B cell (primary cell): ENCODE measurements around the gene AAMP. TPM values are rescaled to one million over a fixed set of nuclear protein-coding genes. Genes with fewer than 3 reads are reported as not detected.

Source experiments
- ATAC-seq: fragments of 200-7000 bp; cut with Tn5 transposase; one replicate; pipeline ENCODE4 v1.10.0; 2021; ENCODE audit warnings: low read depth, mild to moderate bottlenecking, moderate number of reproducible peaks, moderate library complexity
- CTCF ChIA-PET: fragments of 350-600 bp; sonication (Branson Sonifier 250); formaldehyde crosslinking; loops from one replicate; lab custom pipeline; 2021; ENCODE audit warnings: antibody characterized with exemption, inconsistent platforms; lab: Charles Lee
- POLR2A ChIA-PET: fragments of 350-600 bp; sonication (Branson Sonifier 250); formaldehyde crosslinking; loops from one replicate; lab custom pipeline; 2021; ENCODE audit warnings: antibody characterized with exemption; lab: Charles Lee
- DNase-seq: peaks from one replicate; pipeline ENCODE4 v3.0.0; 2013
- H2AFZ ChIP-seq: 2 replicates; pipeline ENCODE4 v1.6.1; 2012; ENCODE audit warnings: mild to moderate bottlenecking, low read depth, low read length; ENCODE audit not compliant: insufficient read depth, poor library complexity, severe bottlenecking
- H3K27ac ChIP-seq, 2 donors: 1 replicate in 1 of 2; 2 replicates in 1 of 2; pipeline ENCODE4 v1.5.1; 2012 to 2013; ENCODE audit warnings: low read length in 2 of 2, mild to moderate bottlenecking in 2 of 2, moderate library complexity in 1 of 2
- H3K27me3 ChIP-seq, 4 experiments: fragments of 200-600 bp in 1 of 4; sonication (generic) in 1 of 4; replicated peaks in 1 of 4; 1 replicate in 2 of 4; 2 replicates in 2 of 4; pipeline versions ENCODE4 v1.6.1 to v1.7.0; 2013 to 2016; ENCODE audit warnings: low read length in 3 of 4, mild to moderate bottlenecking in 2 of 4, mixed read lengths in 1 of 4, moderate library complexity in 1 of 4; ENCODE audit not compliant: insufficient read depth in 4 of 4, control insufficient read depth in 3 of 4; ENCODE audit errors: control extremely low read depth in 1 of 4
- H3K36me3 ChIP-seq, 2 experiments: replicated peaks in 1 of 2; 1 replicate in 1 of 2; 2 replicates in 1 of 2; pipeline versions ENCODE4 v1.6.1 to v1.7.1; 2013; ENCODE audit warnings: low read length in 1 of 2; ENCODE audit not compliant: insufficient read depth in 2 of 2, control insufficient read depth in 1 of 2; ENCODE audit errors: control extremely low read depth in 1 of 2, extremely low read depth in 1 of 2
- H3K4me1 ChIP-seq, 2 donors: fragments of 200-600 bp in 1 of 2; sonication (generic) in 1 of 2; 1 replicate in 1 of 2; 2 replicates in 1 of 2; pipeline versions ENCODE4 v1.5.1 to v1.6.1; 2013 to 2017; ENCODE audit warnings: low read length in 2 of 2; ENCODE audit not compliant: control insufficient read depth in 2 of 2, insufficient read depth in 2 of 2
- H3K4me2 ChIP-seq: replicated peaks from 2 replicates; pipeline ENCODE3; 2012; ENCODE audit warnings: mild to moderate bottlenecking, low read depth, low read length; ENCODE audit not compliant: poor library complexity, severe bottlenecking
- H3K4me3 ChIP-seq, 5 experiments: fragments of 200-600 bp in 1 of 5; sonication (generic) in 1 of 5; 1 replicate in 3 of 5; 2 replicates in 2 of 5; pipeline versions ENCODE4 v1.5.1 to v1.7.0; 2011 to 2016; ENCODE audit warnings: low read length in 4 of 5, mild to moderate bottlenecking in 4 of 5, low read depth in 2 of 5, control low read depth in 1 of 5, moderate library complexity in 1 of 5; ENCODE audit not compliant: insufficient read depth in 1 of 5; ENCODE audit errors: control extremely low read depth in 1 of 5, extremely low read depth in 1 of 5
- H3K79me2 ChIP-seq: fragments of 200-600 bp; sonication (generic); one replicate; pipeline ENCODE4 v1.6.0; 2016; ENCODE audit warnings: low read length; ENCODE audit not compliant: control insufficient read depth, insufficient read depth
- H3K9ac ChIP-seq: fragments of 200-600 bp; sonication (generic); 2 replicates; pipeline ENCODE4 v1.6.1; 2017; ENCODE audit warnings: mild to moderate bottlenecking, low read length, moderate library complexity
- H3K9me3 ChIP-seq, 3 donors: one replicate each; pipeline versions ENCODE4 v1.6.1 to v1.7.1; 2013; ENCODE audit warnings: low read length in 2 of 3; ENCODE audit not compliant: control insufficient read depth in 2 of 3, insufficient read depth in 1 of 3; ENCODE audit errors: control extremely low read depth in 1 of 3
- H4K20me1 ChIP-seq: 2 replicates; pipeline ENCODE4 v1.6.0; 2012; ENCODE audit warnings: mild to moderate bottlenecking, low read length; ENCODE audit not compliant: insufficient read depth, control insufficient read depth, poor library complexity, severe bottlenecking
- H3K27ac Mint-ChIP-seq: one replicate; pipeline ENCODE4 v1.8.0; 2021; ENCODE audit warnings: mixed read lengths
- H3K27me3 Mint-ChIP-seq: one replicate; pipeline ENCODE4 v1.8.0; 2021; ENCODE audit warnings: mixed read lengths
- H3K4me1 Mint-ChIP-seq: one replicate; pipeline ENCODE4 v1.8.0; 2021; ENCODE audit warnings: mixed read lengths
- H3K4me3 Mint-ChIP-seq: one replicate; pipeline ENCODE4 v1.8.0; 2021; ENCODE audit warnings: mixed read lengths
- H3K9me3 Mint-ChIP-seq: one replicate; pipeline ENCODE4 v1.8.0; 2022; ENCODE audit warnings: mixed read lengths; ENCODE audit not compliant: insufficient read depth
- EZH2 ChIP-seq: IDR thresholded peaks from 2 replicates; pipeline ENCODE4 v1.6.1; 2012; ENCODE audit warnings: borderline replicate concordance, low read depth, mild to moderate bottlenecking, moderate library complexity, low read length; ENCODE audit not compliant: insufficient read depth, poor library complexity, severe bottlenecking
- WGBS: methylation state at CpG from one replicate; pipeline ENCODE4 v1.1.5; 2013; ENCODE audit warnings: missing lambda C conversion rate; ENCODE audit not compliant: insufficient coverage; 5-methylcytosine and 5-hydroxymethylcytosine counted together
- intact Hi-C: fragments of 100-400 bp; cut with micrococcal nuclease; formaldehyde crosslinking; loops from one replicate; pipeline ENCODE4 v1.10.0; 2022
- polyA plus RNA-seq: library from polyadenylated mRNA; depleted of rRNA; stranded (reverse); fragments of >200 nt; gene quantifications from 2 replicates; pipeline ENCODE4 v1.2.3, GENCODE V29; 2012
- total RNA-seq, 2 donors: library from RNA; stranded (reverse); fragments of 120-200 nt in 1 of 2; gene quantifications; 1 replicate in 1 of 2; 2 replicates in 1 of 2; pipeline versions ENCODE4 v1.2.3 to v1.2.4, GENCODE V29; 2013 to 2022
- TF ChIP-seq, protein P1 (sequence below): fragments of 200-600 bp; IDR thresholded peaks from one replicate; pipeline ENCODE4 v1.8.0; 2022; ENCODE audit warnings: antibody characterized with exemption, mild to moderate bottlenecking

Gene AAMP
- total and polyA plus RNA-seq, 2 donors (not counting 1 experiment from before 2014, with no cell fraction given), result 56.4 to 65.7 TPM

DNA sequence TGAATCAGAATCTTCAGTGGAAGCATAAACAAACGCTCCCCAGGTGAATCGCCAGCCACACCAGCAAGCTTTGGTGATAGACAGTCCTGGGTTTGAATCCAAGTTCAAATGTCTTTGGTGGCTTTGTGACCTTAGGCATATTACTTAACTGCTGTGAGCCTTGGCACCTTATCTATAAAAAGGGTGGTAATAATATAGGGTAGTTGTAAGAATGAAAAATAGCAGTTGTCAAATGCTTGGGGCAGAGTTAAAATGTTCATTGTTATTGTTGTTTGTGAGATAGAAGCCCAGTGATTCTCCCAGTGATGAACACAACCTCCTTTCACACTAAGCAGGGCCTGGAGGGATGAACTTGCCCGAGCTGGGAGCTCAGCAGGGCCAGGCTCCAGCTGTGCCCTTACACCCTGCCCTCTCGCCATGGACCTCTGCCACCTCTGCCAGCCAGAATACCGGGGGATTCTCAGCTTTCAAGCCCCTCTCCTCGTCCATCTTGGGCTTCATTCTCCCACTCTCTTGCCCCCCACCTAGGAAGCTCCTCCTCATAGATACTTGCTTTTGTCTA lies 28.5 kb upstream of the AAMP start:
- Histone ChIP-seq H3K36me3 (no peaks in the 10 kb centered on the region), H2AFZ (no peak overlapping the region), H3K9me3 (no peaks in the 10 kb centered on the region), H3K9ac (no peak overlapping the region), H3K27me3 (no peaks in the 10 kb centered on the region), H3K4me1 (peaks cover 13 to 20% of the 10 kb centered on the region in 2 donors), H3K27ac (no peak overlapping the region), H3K79me2 (peaks cover 12% of the 10 kb centered on the region), H3K4me2 (no peak overlapping the region), H4K20me1 (no peaks in the 10 kb centered on the region), H3K4me3 (no peak overlapping the region)
- Mint-ChIP-seq H3K4me1 (peaks cover 22% of the 10 kb centered on the region), H3K27ac (no peak overlapping the region), H3K27me3 (no peaks in the 10 kb centered on the region), H3K9me3 (no peaks in the 10 kb centered on the region), H3K4me3 (no peak overlapping the region)
- CTCF ChIA-PET, result interaction anchor here (0.8 to 2.9 kb wide), 8 partner anchors 12 to 308 kb away, joined by 3 to 22 read pairs (median 6); partner anchors contain the start of gene CATIP
- no peak for TF ChIP-seq EZH2
- TF ChIP-seq, protein P1, sequence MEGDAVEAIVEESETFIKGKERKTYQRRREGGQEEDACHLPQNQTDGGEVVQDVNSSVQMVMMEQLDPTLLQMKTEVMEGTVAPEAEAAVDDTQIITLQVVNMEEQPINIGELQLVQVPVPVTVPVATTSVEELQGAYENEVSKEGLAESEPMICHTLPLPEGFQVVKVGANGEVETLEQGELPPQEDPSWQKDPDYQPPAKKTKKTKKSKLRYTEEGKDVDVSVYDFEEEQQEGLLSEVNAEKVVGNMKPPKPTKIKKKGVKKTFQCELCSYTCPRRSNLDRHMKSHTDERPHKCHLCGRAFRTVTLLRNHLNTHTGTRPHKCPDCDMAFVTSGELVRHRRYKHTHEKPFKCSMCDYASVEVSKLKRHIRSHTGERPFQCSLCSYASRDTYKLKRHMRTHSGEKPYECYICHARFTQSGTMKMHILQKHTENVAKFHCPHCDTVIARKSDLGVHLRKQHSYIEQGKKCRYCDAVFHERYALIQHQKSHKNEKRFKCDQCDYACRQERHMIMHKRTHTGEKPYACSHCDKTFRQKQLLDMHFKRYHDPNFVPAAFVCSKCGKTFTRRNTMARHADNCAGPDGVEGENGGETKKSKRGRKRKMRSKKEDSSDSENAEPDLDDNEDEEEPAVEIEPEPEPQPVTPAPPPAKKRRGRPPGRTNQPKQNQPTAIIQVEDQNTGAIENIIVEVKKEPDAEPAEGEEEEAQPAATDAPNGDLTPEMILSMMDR, result no peak
- POLR2A ChIA-PET, result no interaction called here
- 86% methylated on average over 6 of the region's 6 CpGs for WGBS
- ATAC-seq (no peak), DNase-seq (no peak)
- intact Hi-C loops, result no loop called here

GRCh38 chr2:218296847-218297246 lies 26.9 kb upstream of the AAMP start:
- DNase-seq, result no peak
- H3K9me3 ChIP-seq, result no peaks in the 10 kb centered on the region
- intact Hi-C loops, result no loop called here

More at GRCh38 chr2:218296847-218297246, 26.9 kb upstream of the AAMP start:
- CTCF ChIA-PET, result interaction anchor here (0.9 to 15.5 kb wide), 3 partner anchors 10 to 60 kb away, joined by 5 to 331 read pairs (median 28); partner anchors contain the start of genes AAMP, CATIP and PNKD
- Mint-ChIP-seq H3K4me3 (no peak overlapping the region), H3K27me3 (no peaks in the 10 kb centered on the region), H3K4me1 (peaks cover 31% of the 10 kb centered on the region), H3K9me3 (no peaks in the 10 kb centered on the region), H3K27ac (no peak overlapping the region)
- peaks cover 22 to 32% of the 10 kb centered on the region in 2 donors for H3K4me1 ChIP-seq
- H3K27ac ChIP-seq, result no peak overlapping the region
- H4K20me1 ChIP-seq, result no peaks in the 10 kb centered on the region
- no peak for TF ChIP-seq EZH2
- TF ChIP-seq, protein P1, result no peak
- POLR2A ChIA-PET, result interaction anchor here (2.6 kb wide), 1 partner anchor 10 kb away, joined by 6 read pairs; no protein-coding TSS in a partner anchor
- H3K9ac ChIP-seq, result no peak overlapping the region
- no peaks in the 10 kb centered on the region for H3K36me3 ChIP-seq
- no peak overlapping the region for H3K4me2 ChIP-seq
- no peak overlapping the region for H2AFZ ChIP-seq
- no peak for ATAC-seq
- H3K27me3 ChIP-seq, result no peaks in the 10 kb centered on the region
- peaks cover 26% of the 10 kb centered on the region for H3K79me2 ChIP-seq
- no peak overlapping the region for H3K4me3 ChIP-seq
- 94% methylated on average over 6 of the region's 7 CpGs for WGBS
